ENCODE data around the gene PKD2L1.

DNA sequence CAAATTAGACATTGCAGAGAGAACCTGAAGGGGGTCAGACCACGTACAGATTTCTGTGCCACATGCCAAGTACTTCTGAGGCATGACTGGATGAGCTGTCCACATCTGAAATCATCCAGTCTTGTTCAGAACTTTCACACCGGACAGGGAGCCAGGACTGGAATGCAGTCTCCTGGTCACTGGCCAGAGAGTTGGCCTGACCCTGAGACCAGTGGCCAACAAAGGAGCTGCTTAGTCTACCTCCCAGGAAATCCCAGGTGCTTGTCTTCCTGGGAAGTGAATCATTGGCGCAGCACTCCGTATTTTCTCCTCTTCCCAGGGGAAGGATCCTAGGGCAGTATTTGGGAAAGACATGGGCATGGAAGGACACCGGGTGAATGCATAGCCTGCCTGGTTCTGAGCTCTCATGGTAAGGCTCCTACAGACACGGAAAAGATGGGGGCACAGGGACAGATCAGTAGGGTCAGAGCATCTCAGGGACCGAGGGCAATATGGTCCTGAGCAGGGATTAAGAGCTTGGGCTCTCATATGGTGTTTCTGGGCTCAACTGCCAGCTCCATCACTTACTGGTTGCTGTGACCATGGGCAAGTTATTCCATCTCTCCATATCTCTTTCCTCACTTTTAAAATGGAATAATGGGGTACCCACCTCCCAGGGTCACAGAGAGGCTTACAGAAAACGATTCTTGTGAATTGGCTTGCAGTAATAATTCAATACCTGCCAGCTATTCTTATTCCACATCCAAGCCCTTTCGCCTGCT, 15.7 kb upstream of the PKD2L1 start:
- TF ChIP-seq CTCF (conservative IDR thresholded peaks at IDR 0.05; ENCODE audit: low read length) (no peak), EZH2phosphoT487 (IDR thresholded peaks at IDR 0.05; ENCODE audit: borderline replicate concordance, low read depth, low read length) (no peak)
